AG09319 (cell line): ENCODE measurements around the gene CYB561.

ENCODE experiments used
- DNase-seq: peaks from one replicate; pipeline ENCODE4 v3.0.0-alpha.2; 2010; ENCODE audit warnings: low read depth; ENCODE audit errors: extremely low read depth
- TF ChIP-seq, protein P1 (sequence below): IDR thresholded peaks from 2 replicates; pipeline ENCODE4 v1.5.1; 2011; ENCODE audit warnings: low read depth, mild to moderate bottlenecking, inconsistent platforms, low read length, moderate library complexity

The CYB561 gene

GRCh38 chr17:63431618-63431938 lies 14.5 kb downstream of the CYB561 start:
- no peak for DNase-seq
- TF ChIP-seq, protein P1, sequence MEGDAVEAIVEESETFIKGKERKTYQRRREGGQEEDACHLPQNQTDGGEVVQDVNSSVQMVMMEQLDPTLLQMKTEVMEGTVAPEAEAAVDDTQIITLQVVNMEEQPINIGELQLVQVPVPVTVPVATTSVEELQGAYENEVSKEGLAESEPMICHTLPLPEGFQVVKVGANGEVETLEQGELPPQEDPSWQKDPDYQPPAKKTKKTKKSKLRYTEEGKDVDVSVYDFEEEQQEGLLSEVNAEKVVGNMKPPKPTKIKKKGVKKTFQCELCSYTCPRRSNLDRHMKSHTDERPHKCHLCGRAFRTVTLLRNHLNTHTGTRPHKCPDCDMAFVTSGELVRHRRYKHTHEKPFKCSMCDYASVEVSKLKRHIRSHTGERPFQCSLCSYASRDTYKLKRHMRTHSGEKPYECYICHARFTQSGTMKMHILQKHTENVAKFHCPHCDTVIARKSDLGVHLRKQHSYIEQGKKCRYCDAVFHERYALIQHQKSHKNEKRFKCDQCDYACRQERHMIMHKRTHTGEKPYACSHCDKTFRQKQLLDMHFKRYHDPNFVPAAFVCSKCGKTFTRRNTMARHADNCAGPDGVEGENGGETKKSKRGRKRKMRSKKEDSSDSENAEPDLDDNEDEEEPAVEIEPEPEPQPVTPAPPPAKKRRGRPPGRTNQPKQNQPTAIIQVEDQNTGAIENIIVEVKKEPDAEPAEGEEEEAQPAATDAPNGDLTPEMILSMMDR = no peak

DNA sequence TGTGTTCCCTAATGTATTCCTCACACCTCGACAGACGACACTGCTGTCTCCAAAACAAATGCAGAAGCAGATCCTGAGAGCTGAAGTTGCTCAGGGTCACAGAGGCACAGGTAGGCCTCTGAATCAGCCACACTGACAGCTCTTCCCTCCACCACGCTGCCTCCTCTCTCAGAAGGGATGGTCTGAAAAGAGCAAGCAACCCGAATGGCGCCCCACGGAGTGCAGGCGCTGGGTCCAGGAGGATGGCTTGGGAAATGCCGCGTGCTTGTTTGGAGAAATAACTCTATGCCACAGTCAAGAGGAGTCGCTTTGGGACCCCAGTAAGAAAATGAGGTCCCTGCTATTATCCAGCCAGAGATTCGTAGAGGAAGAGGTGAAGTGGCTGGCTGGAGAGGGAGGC lies 15.9 kb downstream of the CYB561 start:
- TF ChIP-seq, protein P1 = no peak
- no peak for DNase-seq

DNA sequence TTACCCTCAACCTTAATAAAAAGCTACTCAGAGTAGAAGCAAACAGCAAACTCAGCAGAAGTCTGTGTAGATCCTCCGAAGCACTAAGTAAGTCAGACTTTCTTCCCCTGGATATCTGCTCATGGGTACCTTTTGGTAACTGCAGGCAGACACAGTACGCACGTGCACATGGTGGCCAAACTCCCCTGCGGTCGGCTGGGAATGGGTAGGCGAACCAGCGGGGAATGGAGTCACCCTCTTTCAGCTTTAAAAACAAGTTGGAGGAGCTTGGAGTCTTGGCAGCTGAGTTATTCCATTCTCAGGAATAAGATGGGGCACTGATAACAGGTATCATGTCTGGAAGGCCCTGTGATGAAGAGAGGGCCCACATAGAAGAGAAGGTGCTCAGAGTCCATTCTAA lies 16.3 kb downstream of the CYB561 start:
- DNase-seq = no peak
- TF ChIP-seq, protein P1 = no peak

GRCh38 chr17:63426917-63427308 lies 19.2 kb downstream of the CYB561 start:
- DNase-seq = no peak
- TF ChIP-seq, protein P1 = no peak

- TF ChIP-seq, protein P1 = no peak
- DNase-seq = no peak
Measured at GRCh38 chr17:63426041-63426916, 19.8 kb downstream of the CYB561 start.

- TF ChIP-seq, protein P1 = peak; percentile 92
- peak; percentile 62 for DNase-seq
Measured at GRCh38 chr17:63425483-63425882, 20.6 kb downstream of the CYB561 start.

GRCh38 chr17:63423963-63424362 lies 22.1 kb downstream of the CYB561 start:
- TF ChIP-seq, protein P1 = no peak
- no peak for DNase-seq
